ENCODE measurements around the gene VDAC1. TPM values are rescaled to one million over a fixed set of nuclear protein-coding genes. Genes with fewer than 3 reads are reported as not detected.

VDAC1 gene
- total RNA-seq, 1 donor = 277 TPM

- TF ChIP-seq CTCF (IDR thresholded peaks at IDR 0.05; ENCODE audit: insufficient read depth, low read length) = no peak
- no peak for DNase-seq (ENCODE audit: low read depth)
- H3K4me3 ChIP-seq (ENCODE audit: low read depth, low read length) = no peak overlapping the region
Observed at GRCh38 chr5:134046801-134047686, 42.3 kb upstream of the VDAC1 start.

DNA sequence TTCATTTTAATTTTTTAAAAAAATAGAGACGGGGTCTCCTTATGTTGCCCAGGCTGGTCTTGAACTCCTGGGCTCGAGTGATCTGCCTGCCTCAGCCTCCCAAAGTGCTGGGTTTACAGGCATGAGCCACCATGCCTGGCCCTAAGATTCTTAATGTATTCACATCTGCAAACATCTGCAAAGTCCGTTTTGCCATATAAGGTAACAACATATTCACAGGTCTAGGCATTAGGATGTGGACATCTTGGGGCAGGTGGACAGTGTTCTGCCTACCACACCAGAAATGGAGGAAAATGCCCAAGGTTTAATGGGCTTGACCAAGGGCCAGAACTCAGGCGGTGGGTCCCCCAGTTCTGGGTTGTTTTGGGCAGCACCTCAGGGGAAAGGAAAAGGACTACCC, 41.6 kb upstream of the VDAC1 start:
- H3K4me3 ChIP-seq (ENCODE audit: low read depth, low read length) = no peak overlapping the region
- no peak for DNase-seq (ENCODE audit: low read depth)
- no peak for TF ChIP-seq CTCF (IDR thresholded peaks at IDR 0.05; ENCODE audit: insufficient read depth, low read length)

GRCh38 chr5:134043793-134044792, 39.3 kb upstream of the VDAC1 start:
- no peak overlapping the region for H3K4me3 ChIP-seq (ENCODE audit: low read depth, low read length)
- DNase-seq (ENCODE audit: low read depth) = no peak
- no peak for TF ChIP-seq CTCF (IDR thresholded peaks at IDR 0.05; ENCODE audit: insufficient read depth, low read length)

DNA sequence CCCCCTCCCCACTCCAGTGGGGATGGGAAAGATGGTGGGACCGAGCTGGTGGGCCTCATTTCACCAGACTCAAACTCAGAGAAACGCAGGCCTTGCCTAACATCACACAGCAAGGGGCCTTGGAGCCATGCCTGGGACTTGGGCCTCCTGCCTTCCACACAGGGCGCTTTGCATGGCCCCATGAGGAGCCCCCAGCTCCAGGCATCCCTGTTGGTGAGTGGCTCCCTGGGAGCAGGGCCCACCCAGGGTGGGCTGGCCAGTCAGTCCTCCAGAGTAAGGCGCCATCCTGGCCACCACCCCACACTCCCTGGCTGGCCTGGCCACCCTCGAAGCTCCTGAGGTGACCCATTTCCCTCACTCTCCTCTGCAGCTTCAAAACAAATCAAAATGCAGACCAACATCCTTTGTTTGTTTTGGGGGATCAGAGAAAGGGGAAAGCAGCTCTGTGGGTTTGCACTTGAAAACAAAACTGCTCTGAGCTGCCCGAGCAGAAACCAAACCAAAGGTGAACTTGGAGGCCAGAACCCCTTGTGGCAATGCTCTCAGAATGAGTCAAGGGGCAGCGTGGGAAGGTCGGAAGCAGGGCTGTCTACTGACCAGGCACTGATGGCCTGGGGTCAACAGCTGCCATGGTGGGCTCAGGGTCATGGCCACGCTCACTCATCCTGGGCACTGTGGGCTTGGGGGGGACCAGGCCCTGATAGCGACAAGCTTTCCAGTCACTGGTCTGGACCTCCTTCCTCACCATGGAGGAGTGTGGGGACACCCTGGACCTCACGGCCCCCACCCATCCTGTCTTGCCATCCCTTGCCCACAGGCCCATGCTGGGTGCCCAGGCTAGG, 37.0 kb upstream of the VDAC1 start:
- no peak overlapping the region for H3K4me3 ChIP-seq (ENCODE audit: low read depth, low read length)
- DNase-seq (ENCODE audit: low read depth) = no peak
- TF ChIP-seq CTCF (IDR thresholded peaks at IDR 0.05; ENCODE audit: insufficient read depth, low read length) = no peak

DNA sequence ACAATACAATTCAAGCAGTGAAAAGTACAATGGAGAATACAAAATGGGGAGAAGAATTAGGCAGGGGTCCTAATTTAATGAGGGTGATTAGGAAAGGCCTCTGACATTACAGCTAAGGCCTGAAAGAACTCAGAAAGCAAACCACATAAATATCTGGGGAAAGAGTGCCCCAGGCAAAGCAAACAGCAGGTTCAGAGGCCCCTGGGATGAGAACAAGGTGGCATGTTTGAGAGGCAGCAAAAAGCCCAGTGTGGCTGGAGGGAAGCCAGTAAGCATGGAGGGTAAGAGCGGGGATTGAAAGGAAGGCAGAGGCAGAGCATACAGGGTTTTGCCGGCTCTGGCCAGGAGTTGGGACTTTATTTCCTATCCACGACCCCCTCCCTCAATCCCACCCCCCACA, 33.4 kb upstream of the VDAC1 start:
- no peak for DNase-seq (ENCODE audit: low read depth)

More for the DNA sequence above, 33.4 kb upstream of the VDAC1 start:
- TF ChIP-seq CTCF (IDR thresholded peaks at IDR 0.05; ENCODE audit: insufficient read depth, low read length) = no peak
- H3K4me3 ChIP-seq (ENCODE audit: low read depth, low read length) = no peak overlapping the region

Measured in fibroblast of the aortic adventitia (primary cell).